HuH-7.5 (cell line): ENCODE data around the gene PXYLP1.
"Not testable (repeated sequence)": the region's sequence is repeated elsewhere in the genome, so short reads cannot be mapped to it uniquely, and the experiment has no call there.

Experiments used
- DNase-seq: peaks from one replicate; pipeline ENCODE4 v3.0.0; 2011; ENCODE audit warnings: low spot score

The PXYLP1 gene

GRCh38 chr3:141294301-141294700, 62.7 kb downstream of the PXYLP1 start:
- no peak for DNase-seq

GRCh38 chr3:141294848-141295247, 63.2 kb downstream of the PXYLP1 start:
- no peak for DNase-seq

- not testable (repeated sequence) for DNase-seq
Observed at GRCh38 chr3:141300426-141300825, 68.8 kb downstream of the PXYLP1 start.

DNA sequence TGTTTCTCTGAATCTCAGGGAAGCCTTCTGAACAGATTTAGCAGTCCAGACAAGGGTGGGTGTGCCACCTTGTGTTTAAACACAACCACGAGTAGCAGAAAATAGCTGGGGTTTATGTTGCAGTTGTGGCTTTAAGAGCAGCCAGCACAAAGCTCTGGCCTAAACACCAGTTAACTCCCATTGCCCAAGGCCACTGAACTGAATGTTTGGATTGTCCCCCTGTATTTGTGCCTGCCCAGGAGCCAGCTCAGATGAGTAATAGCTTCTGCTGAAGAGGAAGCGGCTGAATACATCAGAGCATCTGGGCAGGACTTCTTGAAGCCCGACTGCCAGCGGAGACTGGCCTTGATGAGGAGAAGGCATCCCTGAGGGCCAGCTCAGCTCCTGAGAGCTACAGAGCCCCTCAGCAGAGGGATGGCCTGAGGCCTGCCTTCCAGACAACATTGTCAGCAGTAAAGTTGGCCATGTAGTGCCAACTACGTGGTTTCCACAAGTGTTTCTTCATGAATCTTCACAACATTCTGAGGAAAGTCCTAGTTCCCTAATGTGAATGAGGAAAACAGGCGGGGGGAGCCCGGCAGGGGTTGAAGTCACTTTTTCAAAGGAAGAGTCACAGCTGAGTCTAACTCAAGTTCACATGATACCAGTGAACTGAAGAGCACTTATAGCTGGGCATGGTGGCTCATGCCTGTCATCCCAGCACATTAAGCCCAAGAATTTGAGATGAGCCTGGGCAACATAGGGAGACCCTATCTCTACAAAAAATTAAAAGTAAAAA, 70.9 kb downstream of the PXYLP1 start:
- DNase-seq, result no peak

DNA sequence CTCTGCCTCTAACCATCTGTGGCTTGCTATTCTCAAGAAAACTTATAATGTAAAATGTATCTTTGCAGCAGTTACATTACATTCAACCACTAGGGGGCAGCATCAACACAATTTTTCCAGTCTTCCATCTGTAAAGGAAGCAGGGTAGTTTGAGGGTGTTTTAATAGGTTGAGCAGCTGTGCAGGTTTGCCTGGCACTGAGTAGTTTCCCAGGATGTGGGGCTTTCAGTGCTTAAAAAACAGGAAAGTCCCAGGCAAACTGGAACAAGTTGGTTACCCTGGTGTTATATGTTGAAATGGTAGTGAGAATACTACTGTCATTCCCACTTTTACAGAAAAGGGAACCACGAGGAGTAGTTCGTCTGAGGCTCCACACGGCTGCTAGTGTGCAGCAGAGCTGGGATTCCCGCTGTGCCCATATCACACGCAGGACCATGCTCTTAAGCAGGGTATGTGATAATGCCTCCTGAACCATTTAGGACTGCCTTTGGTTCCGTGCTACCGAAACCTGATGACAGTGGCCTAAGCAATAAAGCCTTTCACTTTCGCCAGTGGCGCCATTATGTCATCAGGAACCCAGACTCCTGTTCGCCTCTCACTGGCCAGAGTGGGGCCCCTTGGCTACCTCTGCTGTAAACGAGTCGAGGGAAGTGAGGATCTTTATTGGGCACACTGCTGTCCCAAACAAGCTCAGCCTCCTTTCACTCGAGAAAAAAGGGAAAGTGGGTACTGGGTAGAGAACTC, 72.0 kb downstream of the PXYLP1 start:
- peak; percentile 32 for DNase-seq

- DNase-seq, result no peak
Observed at GRCh38 chr3:141305436-141305835, 73.8 kb downstream of the PXYLP1 start.

GRCh38 chr3:141306276-141306675, 74.7 kb downstream of the PXYLP1 start:
- no peak for DNase-seq

DNA sequence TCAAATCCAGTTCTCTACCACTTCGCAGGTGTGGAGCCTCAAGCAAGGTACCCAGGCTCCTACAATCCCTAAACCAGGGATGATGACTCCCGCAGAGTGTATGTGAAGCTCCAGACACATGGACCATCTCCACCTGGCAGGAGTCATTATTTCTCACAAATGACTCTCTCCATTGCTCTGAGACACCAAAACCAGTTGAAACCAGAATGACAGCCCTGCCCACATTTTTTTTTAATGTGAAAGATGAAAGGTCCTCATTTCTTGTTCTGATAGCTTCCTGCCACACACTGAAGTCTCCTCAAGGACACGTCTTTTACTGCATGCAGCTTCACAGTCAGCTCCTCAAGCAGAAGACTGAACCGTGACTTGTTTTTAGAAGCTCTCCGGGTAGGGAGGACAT, 75.3 kb downstream of the PXYLP1 start:
- DNase-seq, result no peak

DNA sequence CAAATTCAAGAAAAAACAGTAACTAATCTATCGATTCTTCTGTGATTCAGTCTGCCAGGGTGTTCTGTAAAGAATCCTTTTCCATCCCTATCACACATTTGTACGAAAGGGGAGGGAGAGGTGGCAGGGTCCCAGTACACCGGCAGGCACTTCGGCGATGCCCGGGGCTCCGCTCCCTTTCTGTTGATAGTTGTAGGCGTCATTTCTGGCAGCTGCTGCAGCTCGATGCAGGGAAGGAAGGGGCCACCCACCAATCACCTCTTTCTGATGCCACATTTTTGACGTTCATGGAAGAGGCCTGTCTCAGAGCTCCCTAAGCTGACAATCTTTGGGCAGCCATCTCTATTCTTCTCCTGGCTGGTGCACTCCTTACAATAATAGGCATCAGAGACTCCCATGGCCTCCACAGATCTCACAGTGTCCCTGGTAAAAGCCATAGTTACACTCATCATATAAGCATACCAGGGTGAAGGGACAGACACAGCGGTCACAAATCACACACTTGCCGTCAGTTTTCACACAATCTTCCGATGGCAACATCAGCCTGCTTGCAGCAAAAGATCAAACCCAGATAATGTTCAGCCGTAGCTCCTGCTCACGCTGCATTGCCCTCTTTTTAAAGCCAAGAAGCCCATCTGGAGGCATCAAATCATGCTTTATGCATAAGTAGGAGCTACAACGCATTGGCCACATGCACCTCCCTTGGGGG, 75.9 kb downstream of the PXYLP1 start:
- DNase-seq, result no peak

DNA sequence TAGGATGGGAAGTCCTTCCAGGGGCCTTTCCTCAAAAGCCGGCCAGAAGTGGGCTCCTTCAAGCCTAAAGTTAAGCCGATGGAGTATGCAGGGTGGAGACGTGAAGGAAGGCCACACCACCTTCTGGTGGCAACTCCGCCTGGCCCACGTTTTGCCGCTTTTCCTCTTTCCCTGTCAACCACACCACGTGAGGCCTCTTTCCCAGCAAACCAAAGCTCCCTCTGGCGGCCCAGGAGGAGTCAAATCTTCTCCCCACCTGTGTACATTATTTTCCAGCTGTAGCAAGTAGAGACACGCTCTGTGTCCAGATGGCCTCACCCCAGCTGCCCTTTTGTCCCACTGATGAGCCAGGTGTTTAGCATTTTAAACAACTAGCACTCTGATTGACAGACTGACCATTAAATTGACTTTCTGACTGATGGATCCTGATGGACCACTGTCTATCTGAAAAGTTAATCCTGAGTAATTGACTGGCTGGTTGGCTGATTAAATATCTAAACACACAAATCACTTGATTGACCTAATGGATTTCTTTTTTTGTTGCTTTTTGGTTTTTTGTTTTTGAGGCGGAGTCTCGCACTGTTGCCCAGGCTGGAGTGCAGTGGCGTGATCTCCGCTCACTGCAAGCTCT, 77.1 kb downstream of the PXYLP1 start:
- peak; percentile 82 for DNase-seq

DNA sequence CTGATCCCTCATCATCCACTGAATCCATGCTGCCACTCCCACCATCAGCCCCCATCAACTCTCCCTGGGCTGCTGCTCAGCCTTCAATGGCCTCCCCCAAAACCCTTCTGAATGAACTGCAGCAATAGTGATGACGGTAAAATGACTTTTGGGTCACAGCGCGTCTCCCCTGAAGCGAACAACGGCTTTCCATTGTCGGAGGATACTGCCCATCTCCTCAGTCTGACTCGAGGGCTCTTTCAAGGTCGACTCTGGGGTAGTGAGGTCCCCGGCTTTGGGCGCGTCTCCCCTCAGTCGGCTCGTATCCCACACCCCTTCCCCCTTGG, 79.5 kb downstream of the PXYLP1 start:
- no peak for DNase-seq

DNA sequence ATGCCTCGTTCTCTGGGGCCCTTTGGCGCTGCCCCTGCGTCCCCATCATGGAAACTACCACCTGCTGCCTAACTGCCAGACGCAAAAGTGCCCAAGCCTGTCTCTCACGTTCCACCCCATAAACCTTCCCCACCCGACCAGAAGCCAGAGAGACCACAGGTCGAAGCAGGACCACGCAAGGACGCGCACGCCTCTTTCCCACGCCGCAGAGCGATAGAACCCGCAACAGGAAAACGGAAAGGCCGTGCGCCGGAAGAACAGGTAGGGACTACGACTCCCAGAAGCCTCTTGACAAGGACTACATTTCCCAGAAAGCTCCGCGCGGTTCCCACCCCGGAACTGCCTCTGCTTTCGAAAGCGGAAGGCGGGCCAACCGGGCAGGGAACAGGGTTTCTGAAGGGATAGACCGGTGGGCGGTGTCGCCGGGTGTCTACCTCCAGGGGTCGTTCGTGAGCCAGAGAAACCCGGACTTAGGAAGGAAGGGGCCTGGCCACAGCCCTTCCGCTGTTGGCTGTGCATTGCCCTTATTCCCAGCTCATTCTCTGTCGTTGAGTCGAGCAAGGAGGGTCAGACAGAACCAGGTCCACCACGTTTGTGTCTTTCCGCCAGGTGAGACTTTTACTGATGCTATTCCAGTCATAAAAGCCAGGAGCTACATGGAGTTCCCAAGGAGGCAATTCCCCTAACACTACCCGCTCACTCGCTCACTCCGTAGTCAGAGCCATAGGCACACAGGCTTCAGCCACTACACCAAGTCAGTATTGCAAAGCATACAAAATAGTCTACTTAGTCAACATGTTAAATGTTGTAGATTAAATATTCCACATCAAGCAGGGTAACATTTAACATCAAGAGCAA, 80.1 kb downstream of the PXYLP1 start:
- DNase-seq, result peak; percentile 76

DNA sequence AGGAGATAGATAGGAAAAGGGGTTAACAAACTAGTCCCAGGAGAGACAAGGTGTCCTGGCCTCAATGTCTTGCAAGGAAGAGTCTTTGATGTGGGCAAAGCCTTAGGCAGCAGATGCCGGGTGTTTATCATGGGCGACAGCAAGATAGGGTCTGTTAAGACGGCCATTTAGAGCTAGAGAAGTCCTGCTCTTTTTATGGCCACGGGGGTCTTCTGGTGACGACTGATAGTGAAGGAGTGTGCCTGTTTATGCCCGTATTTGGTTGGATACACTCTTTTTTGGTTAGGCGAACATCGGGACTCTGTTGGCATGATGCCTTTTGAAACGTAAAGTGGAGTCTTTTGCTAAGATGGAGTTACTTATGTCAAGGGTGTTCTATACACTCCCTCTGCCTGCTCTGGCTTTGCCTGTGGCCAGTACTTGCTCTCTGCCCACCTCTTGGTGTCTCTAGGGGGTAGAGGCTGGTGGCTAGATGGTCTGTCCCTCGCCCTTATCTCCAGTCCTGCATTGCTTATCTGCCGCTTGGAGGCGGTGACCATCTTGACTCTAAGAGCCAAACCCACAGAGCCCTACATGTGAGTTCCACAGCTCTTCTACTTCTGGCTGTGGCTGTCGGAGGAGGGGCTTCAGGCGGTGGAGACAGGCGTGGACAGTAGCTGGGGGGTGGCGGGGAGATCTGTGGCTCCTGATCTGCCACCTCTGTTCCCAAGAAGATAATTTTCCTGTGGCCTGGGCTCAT, 80.9 kb downstream of the PXYLP1 start:
- no peak for DNase-seq

- DNase-seq, result no peak
Observed at GRCh38 chr3:141313093-141313683, 81.6 kb downstream of the PXYLP1 start.

DNA sequence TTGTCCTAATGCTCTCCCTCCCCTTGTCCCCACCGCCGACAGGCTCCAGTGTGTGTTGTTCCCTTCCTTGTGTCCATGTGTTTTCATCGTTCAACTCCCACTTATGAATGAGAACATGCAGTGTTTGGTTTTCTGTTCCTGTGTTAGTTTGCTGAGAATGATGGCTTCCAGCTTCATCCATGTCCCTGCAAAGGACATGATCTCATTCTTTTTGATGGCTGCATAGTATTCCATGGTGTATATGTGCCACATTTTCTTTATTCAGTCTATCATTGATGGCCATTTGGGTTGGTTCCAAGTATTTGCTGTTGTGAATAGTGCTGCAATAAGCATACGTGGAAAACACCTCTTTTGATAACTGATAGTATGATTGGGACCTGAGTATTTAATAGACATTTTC, 82.8 kb downstream of the PXYLP1 start:
- not testable (repeated sequence) for DNase-seq

DNA sequence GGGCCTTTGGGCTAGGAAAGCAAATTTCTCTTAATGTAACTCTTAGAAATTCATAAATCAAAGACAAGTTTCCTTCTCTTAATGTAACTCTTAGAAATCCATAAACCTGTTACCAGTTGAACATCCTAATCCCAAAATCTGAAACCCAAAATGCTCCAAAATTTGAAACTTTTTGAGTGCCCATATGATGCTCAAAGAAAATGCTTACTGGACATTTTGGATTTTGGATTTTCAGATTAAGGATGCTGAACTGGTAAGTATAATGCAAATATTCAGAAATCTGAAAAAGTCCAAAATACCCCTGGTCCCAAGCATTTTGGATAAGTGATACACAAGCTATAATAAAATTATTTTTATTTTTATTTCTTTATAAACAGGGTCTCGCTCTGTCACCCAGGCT, 85.2 kb downstream of the PXYLP1 start:
- DNase-seq, result no peak

DNA sequence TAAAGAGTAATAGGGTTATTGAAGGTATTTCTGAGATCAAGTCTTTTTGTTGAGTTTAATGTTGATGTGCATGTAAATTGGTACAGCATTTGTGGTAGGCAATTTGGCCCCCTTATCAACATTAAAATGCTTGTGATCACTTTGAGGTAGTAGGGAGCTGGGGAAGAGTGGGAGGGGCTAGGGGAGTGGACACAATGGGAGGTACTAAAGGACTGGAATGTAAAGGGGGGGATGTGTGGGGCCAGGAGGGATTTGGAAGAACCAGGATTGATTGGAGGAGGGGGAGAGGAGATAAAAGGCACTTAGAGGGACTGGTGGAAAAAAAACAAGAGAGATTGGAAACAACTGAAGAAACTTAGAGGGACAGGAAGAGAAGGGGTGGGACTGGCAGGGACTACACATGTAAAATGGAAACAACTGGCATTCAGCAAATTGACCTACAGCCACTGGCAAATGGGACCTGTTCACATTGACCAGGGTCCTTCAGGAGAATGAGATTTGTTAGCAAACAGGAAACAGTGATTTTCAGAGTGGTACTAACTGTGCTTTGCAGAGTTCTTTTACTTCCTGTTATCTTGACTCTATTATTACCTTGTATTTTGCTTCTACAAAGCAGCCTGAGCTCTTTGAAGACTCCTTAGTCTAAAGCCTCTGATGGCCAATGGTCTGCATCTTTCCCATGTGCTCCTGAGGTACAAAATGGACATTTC, 88.9 kb downstream of the PXYLP1 start:
- DNase-seq, result no peak

- DNase-seq, result no peak
Observed at GRCh38 chr3:141321109-141321497, 89.5 kb downstream of the PXYLP1 start.

DNA sequence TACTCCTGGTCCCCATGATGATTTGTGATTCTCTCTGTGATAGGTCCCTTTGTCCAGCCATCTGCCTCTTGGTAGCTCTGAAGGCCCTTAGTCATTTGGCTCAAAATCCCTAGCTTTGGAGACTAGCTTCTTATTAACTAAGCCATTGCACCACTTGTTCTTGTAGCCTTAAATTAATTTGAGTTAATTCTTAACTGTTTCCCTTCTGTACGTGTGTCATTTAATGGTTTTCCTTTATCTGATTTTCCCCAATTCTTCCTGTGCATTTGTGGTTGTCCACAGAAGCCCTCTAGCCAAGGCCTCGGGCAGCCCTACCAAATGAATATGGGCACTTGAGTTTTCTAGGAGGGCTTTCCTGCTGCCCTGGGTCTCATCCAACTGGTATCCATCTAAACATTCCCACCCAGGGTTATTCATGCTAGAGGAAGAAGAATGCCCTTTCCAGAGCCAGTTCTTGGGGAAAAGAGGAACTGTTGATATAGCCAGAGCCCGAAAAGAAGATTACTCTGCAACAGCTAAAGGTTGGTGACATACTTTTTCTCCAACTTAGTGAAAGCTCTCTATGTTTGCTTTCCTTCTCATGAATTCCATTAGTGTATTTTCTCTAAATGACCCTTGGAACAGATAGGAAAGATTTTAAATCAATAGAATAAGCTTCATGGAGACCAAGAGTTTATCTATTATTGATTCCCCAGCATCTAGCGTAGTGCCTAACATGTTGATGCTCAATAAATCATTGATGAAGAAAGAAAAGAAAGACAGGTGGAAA, 92.5 kb downstream of the PXYLP1 start:
- no peak for DNase-seq
